DND-41 (cell line): Measurements from ENCODE around the gene SRP14.

Source experiments
- CTCF ChIP-seq: IDR thresholded peaks from 2 replicates; pipeline ENCODE4 v1.5.1; 2012; ENCODE audit warnings: borderline replicate concordance, low read length, moderate library complexity, mild to moderate bottlenecking; ENCODE audit not compliant: poor library complexity, severe bottlenecking; ENCODE audit errors: extremely low read depth
- EZH2 ChIP-seq: IDR thresholded peaks from 3 replicates; pipeline ENCODE4 v1.6.1; 2012; ENCODE audit warnings: borderline replicate concordance, low read depth, mild to moderate bottlenecking, moderate library complexity, low read length, inconsistent platforms; ENCODE audit not compliant: severe bottlenecking

GRCh38 chr15:39990706-39991105, 48.3 kb downstream of the SRP14 start:
- no peak for TF ChIP-seq CTCF
- no peak for TF ChIP-seq EZH2
